Activated T-cell treated with anti-CD3 and anti-CD28 coated beads for 1 hour (primary cell): Measurements from ENCODE around the gene UNC13D.

Source experiments
- DNase-seq: peaks from one replicate; pipeline ENCODE4 v3.0.0-alpha.2; 2020; ENCODE audit warnings: low read depth

Gene UNC13D

DNA sequence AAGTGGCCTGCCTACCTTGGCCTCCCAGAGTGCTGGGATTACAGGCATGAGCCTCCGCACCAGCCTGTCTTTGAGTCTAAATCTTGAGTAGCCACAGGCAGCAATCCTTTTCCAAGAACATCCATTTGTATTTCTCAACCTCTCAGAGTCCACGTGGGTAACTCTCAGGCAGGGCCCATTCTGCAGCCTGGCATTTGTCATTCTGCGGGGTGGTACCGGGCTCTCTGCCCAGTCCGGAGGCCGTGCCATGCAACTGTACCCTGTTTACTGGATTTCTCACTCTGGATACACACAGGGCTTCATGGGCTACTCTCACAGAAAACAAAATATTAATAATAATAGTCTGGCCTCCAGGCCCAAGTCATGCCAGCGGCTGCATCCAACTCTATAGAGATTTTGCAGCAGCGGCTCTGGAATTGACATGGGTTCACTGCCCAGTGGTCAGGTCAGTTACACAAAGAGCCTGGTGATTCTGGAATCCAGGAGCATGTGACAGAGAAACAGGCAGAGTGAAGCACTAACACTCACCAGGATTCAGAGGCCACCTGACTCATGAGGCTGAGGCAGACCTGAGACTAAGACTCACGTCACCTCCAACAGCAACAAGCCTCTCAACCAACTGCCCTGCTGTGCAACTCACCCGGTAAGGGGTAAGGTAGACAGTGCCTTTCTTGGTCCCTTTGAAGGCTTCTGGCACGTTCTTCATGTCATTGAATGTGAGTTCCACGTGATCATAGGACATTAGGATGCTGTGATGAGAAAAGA lies 6.9 kb upstream of the UNC13D start:
- DNase-seq: no peak

- no peak for DNase-seq
These were observed 5.5 kb upstream of the UNC13D start for GRCh38 chr17:75849724-75850123.

- no peak for DNase-seq
These were observed 5.1 kb upstream of the UNC13D start for GRCh38 chr17:75849279-75849646.

- peak; percentile 87 for DNase-seq
These were observed 4.5 kb upstream of the UNC13D start for GRCh38 chr17:75848523-75849278.

- no peak for DNase-seq
These were observed 3.7 kb upstream of the UNC13D start for GRCh38 chr17:75847614-75848522.

DNA sequence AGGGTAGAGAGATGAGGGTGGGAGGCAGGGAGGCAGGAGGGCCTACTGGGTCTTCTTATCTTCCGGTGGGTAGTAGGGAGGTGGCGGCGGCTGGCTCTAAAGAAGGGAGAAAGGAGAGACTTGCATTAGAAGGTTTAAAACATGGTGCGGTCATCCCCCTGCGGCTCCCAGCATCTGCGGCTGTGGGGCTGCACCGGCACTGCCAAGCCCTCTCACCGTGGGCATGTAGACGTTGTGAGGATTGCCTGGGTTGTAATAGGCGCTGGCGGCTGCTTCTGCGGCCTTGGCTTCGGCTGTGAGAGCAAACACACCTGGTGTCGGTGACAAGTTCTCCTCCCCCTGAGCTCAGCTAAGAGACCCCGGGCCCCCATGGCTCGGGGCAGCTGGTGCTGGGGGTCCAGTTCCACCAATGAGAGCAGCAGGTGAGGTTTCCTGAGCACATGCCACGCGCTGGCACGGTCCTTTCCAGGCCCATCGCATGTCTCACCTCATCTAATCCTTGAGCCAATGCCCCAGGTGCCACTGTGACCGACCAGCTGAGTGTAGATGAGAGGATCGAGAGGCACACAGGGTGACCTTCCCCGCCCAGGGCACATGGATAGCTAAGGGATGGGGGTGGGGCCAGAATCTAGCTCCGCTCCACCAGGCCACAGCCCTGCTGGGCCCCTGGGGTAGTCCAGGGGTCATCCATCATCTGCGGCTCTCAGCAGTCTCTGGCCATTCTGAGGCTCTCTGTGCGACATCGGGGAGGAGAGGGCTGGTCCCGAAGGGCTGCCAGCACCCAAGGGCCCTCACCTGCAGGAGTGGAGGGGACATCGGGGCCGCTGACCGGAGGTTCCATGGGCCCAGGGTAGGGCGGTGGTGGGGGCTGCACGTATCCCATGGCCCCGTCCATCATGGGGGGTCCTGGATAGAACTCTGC lies 2.7 kb upstream of the UNC13D start:
- DNase-seq: no peak

GRCh38 chr17:75845933-75846691 lies 1.9 kb upstream of the UNC13D start:
- no peak for DNase-seq

DNA sequence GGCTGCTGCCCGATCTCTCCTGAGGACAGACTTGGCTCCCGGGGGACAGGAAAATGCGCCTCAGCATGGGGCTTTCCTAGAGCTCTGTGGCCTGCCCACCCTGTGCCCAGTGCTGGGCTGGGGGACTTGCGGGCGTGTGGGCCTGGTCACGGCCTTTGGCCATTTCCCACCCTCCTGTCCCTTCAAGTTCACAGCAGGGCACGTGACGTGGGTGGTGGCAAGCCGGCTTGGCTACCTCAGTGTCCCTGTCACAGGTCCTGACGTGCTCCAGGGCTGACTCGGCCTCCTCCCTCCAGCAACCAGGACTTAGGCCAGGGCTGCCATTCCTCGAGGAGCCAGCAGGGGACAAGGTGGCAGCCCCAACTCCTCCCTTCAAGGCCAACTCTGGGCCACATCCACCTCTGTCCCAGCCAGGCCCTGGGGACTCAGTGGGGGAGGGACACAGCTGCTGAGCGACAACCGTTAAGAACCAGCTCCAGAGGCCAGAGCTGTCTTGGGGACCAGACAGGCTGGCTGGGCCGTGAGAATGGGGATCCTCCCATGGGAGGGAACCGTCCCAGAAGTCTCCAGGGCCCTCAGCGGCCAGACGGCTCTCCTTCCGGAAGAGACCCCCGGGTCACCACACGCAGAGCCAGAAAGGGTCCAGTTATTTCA lies 981 bp upstream of the UNC13D start:
- DNase-seq: peak; percentile 46

DNA sequence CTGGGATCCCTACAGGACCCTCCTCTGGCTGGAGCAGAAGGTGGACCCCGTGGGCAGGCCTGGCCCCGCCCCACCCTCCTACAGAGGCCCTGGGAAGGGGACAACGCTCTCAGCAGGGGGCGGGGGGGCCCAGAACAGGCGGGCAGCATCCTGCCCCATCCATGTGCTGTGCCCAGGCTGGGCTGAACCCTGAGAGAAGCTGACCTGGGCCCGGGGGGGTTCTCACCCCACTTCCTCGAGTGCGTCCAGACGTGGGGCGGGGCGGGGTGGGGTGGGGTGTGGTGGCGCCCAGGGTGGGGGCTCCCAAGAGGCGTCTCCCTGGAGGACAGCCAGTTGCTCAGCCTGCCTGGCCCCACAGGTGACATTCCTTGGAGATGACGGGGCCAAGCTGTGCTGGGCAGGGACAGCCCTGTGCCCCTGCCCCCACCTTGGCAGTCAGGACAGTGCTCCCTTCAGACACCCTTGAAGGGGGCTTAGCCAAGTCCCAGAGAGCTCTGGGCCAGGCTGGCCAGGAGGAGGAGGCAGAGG lies 390 bp upstream of the UNC13D start:
- DNase-seq: no peak

GRCh38 chr17:75842963-75843576 lies 1.1 kb downstream of the UNC13D start:
- DNase-seq: peak; percentile 14

GRCh38 chr17:75842411-75842810 lies 1.8 kb downstream of the UNC13D start:
- no peak for DNase-seq

DNA sequence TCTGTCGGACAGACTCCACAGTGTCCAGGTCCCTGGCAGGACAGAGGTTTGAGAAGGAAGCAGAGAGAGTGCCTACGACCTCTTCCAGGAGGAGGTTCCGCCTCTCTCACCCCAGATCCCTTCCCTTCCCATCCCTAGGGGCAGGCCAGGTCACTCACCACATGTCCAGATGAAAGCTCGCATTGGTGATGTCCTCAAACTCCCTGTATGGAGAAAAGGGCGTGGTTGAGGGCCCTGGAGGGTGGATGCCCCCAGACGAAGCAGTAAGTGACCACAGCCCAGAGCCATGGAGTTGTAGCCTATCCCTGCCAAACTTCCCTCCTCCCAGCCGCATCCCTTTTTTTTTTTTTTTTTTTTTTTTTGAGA lies 3.4 kb downstream of the UNC13D start:
- DNase-seq: no peak

DNA sequence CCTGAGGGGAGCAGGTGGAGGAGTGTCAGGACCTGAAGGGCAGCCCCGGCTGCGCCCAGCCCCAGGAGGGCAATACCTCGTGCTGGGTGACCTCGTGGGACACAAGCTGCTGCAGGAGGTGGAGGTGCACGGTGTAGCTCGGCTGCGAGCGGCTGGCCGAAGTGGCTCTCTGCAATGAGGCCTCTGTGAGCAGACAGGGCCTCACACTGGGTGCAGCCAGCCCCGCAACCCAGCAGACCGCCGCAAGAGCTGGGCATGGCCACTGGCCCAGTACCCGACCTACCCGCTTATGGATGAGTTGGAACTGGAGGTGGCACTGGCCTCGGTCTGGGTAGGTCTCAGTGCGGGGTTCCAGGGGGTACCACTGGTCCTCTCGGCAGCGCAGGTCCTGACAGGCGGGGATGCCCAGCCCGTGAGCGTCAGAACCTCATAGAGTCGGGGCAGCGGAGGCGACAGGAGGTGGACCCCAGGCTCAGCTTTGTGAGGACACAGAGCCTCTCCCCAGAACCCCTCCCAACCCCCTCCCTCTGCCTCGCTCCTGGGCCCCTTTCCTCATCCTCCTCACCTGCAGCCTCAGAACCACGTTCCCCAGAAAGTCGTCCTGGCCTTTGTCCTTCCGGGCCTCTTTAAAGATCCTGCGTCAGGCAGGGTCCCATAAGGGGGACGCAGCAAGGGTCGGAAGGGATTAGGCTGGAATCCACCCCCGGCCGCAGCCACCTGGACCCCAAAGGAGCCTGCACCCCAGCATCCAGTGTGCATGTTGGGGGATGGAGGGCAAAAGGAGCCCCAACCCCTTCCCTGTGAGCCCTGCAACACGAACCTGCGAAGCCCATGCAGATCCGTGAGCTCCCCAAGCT lies 4.0 kb downstream of the UNC13D start:
- no peak for DNase-seq

DNA sequence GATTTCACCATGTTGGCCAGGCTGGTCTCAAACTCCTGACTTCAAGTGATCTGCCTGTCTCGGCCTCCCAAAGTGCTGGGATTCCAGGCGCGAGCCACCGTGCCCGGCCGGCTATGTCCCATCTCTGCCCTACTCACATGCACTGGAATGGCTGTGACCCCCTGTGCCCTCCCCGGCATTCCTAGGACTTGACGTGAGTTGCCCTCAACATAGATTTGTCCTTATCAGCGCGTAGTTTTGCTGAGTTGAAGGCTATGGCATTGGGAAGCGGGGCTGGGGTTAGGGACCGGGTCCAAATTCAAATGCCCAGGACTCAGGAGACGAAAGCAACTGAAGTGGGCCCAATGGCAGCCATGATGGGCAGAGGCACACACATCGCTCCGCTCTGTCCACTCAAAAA lies 5.8 kb downstream of the UNC13D start:
- DNase-seq: no peak

DNA sequence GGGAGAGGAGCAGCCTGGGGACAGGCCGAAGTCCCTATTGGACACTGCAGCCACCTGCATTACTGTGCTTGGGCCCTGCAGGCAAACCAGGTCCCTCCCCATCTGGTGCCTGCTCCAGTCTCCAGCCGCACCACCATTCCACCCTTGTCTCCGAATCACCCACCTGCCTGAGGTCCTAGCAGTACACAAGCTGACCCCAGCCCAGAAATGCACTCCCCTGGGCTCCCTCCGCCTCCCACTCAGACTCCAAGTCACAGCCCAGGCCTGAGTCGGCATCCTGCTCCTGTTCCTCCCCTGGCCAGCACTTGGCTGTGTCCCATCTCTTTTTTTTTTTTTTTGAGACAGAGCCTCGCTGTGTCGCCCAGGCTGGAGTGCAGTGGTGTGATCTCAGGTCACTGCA lies 6.3 kb downstream of the UNC13D start:
- DNase-seq: no peak

DNA sequence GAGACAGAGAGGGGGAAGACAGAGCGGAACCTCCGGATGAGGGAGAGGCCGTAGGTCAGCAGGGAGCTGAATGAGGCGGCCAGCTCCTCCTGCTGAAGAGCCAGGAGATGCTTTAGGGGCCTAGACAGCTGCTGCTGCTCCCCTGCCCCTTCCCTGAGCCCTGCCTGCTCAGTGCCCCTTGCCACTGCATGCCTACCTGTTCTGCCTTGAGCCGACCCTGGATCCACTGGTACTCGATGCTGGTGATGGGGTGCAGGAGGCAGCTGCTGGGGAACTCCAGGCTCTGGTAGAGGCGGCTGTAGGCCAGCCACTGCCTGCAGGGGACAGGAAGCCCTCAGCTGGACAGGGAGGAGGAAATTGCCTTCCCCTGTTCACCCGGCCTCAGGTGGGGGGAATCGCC lies 7.6 kb downstream of the UNC13D start:
- DNase-seq: no peak

DNA sequence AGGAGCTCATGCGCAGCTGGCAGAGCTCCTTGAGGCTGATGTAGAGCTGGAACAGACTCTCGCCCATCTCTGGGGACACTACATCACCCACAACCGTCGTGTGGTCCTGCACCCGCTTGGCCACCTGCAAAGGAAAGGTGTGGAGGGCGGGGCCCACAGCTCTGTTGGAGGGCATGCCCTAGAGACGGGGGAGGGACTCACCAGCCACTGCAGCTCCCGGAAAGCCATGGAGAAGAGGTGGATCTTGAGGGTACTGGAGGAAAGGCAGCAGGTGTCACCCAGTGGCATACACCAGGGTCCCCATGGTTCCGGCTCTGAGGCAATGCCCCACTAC lies 8.6 kb downstream of the UNC13D start:
- no peak for DNase-seq

DNA sequence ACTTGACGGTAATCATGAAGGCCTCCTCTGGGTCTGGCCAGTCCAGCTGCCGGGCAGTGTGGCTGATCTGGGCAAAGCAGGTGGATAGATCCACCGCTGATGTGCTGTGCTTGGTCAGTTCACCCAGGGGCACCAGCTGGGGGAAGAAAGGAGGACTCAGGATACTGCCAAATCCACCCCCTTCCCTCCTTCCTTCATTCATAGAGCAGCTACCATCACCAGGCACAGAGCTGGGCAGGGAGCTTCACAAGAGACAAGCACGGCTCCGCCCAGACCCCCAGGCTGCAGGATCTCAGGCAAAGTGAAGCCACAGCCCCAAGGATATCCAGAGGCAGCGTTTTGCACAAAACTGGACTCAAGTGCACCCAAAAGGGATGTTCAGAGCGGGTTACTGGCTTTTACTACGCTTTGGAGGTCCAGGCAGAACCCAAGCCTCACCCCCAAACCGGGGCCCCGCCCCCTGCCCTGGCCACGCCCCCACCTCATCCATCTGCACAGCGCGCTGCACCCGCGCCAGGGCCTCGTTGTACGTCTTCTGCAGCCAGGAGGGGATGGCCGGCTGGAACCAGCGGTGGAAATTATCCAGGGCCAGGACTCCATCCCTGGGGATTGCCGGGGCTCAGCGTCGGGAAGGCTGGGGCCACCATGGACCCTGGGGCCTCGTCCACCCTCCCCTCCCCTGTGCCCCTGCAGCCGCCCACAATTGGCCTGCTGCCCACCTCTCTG lies 9.1 kb downstream of the UNC13D start:
- no peak for DNase-seq
